Subcutaneous adipose tissue (tissue), 4 donors: ENCODE data around the gene LHFPL2. TPM values are rescaled to one million over a fixed set of nuclear protein-coding genes. Genes with fewer than 3 reads are reported as not detected.

Source experiments
- CTCF ChIP-seq: fragments of 450-650 bp; IDR thresholded peaks from one replicate; pipeline ENCODE4 v1.5.1; 2016; ENCODE audit warnings: low read depth, mild to moderate bottlenecking, control low read depth, antibody characterized with exemption, moderate library complexity
- total RNA-seq, 4 donors: library from RNA; depleted of rRNA; stranded (reverse); fragments of >200 nt; gene quantifications; one replicate each; pipeline ENCODE4 v1.1.0, GENCODE V29; 2016

LHFPL2 gene
- total RNA-seq, 4 donors from 2014 or later: 18.5 to 104 (median 30.0) TPM

GRCh38 chr5:78553580-78554353, 94.8 kb downstream of the LHFPL2 start:
- no peak for TF ChIP-seq CTCF

- TF ChIP-seq CTCF: no peak
Observed at GRCh38 chr5:78552729-78553342, 95.7 kb downstream of the LHFPL2 start.

- no peak for TF ChIP-seq CTCF
Observed at GRCh38 chr5:78550891-78551290, 97.7 kb downstream of the LHFPL2 start.

DNA sequence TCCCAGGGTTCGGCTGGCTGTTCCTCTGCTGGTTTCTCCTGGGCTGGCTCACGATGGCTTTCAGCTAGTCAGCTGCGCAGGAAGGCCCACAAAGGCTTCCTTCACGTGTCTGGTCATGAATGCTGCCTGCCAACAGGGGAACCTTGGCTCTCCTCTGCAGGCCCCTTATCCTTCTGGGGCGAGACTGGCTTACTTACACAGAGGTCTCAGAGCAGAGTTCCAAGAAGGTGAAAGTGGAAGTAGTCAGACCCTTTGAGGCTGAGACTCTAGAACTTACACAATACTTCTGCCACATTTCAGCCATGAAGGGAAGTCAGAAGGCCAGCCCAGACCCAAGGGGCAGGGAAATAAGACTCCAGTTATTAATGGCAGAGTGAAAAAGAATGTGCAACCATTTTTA, 99.5 kb downstream of the LHFPL2 start:
- no peak for TF ChIP-seq CTCF

- no peak for TF ChIP-seq CTCF
Observed at GRCh38 chr5:78547731-78548615, 100.6 kb downstream of the LHFPL2 start.

DNA sequence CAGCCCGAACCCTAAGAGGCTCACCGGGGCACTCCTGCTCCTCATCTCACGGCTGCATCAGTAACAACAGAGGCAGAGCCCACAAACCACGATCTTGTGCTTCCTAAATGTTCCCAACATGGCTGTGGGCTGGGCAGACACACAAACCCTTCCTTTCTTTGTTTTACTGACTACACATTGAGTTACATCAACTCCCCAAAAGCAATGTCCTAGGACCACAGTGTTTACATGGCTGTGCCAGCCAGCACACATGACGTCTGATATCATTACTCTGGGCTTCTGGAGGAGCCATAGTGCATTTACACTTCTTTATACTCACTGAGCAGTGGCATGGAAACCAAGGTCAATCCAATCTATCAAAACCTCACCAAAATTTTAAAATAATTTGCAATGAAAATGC, 101.4 kb downstream of the LHFPL2 start:
- TF ChIP-seq CTCF: no peak
